GM12872 (cell line): Measurements from ENCODE around the gene CYLD.
A peak's percentile ranks its signal among the peaks of the same experiment; 100 is the strongest.

Source experiments
- TF ChIP-seq, protein P1 (sequence below): IDR thresholded peaks from 3 replicates; pipeline ENCODE4 v1.5.1; 2011; ENCODE audit warnings: low read depth, mild to moderate bottlenecking, low read length, moderate library complexity; ENCODE audit not compliant: insufficient read depth

CYLD gene

DNA sequence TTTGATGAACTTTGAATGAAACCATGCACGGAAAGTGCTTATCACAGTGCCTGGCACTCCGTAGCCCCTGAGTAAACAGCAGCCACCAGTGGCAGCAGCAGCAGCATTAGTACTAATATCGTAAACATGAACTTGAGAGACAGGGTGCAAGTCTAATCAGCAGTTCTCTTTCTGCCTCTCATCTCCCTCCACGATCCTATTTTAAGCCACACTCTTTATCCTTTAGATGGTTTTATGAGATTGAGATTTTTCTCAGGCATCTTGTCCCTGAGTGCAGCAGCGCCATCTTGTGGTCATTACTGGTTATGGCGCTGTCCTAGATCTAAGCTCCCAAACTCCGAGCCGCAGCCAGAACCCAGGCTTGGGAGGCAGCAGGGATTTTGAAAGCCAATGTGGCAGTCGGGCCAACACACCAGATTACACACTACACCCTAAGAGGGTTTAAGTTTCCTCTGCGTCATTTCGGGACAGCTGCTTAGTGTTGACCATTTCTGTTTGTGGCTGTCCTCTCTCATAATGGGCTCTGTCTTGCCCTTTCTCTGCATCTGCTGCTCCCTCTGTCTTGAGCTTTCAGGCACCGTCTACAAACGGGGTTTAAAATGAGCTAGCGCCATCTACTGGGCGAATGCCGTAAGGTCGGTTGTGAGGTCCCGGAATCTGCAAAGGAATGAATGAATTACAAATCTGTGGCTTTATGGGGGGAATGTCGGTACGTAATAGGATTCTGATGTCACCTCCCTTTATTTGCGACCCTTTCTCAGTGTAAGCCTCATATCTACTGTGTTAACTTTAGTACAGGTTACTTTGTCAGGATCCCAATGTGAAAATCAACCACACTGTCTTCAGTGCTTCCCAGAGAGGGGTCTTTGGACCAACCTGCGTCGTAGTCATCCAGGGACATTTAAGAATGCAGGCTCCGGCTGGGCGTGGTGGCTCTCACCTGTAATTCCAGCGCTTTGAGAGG, 64.5 kb downstream of the CYLD start:
- TF ChIP-seq, protein P1, sequence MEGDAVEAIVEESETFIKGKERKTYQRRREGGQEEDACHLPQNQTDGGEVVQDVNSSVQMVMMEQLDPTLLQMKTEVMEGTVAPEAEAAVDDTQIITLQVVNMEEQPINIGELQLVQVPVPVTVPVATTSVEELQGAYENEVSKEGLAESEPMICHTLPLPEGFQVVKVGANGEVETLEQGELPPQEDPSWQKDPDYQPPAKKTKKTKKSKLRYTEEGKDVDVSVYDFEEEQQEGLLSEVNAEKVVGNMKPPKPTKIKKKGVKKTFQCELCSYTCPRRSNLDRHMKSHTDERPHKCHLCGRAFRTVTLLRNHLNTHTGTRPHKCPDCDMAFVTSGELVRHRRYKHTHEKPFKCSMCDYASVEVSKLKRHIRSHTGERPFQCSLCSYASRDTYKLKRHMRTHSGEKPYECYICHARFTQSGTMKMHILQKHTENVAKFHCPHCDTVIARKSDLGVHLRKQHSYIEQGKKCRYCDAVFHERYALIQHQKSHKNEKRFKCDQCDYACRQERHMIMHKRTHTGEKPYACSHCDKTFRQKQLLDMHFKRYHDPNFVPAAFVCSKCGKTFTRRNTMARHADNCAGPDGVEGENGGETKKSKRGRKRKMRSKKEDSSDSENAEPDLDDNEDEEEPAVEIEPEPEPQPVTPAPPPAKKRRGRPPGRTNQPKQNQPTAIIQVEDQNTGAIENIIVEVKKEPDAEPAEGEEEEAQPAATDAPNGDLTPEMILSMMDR: peak; percentile 82

DNA sequence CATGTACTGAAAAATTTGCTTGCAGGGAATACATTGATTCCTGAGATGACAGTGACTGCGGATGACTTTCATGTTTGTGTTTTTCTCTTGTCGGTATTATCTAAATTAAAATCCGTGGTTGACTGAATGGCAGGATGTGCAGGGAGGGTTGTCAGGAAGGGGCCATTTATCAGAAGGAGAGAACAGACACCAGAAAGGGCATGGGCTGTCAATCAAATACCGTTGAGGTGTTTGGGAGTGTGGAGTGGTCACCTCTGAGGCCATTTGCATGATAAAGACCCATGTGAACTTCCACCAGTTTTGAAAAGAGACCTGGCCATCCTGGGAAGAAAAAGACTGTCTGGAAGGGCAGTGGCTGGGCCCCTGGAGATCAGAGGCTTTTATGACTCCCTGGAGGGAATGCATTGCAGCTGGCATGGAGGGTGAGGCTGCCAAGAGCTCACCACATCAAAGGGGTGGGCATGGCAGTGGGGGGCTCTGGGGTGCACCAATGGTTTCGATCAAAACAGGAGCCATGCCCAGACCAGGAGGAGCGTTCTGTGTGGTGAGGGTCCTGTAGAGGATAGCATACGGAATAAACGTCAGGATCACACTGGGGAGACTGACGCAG, 67.1 kb downstream of the CYLD start:
- TF ChIP-seq, protein P1: no peak

DNA sequence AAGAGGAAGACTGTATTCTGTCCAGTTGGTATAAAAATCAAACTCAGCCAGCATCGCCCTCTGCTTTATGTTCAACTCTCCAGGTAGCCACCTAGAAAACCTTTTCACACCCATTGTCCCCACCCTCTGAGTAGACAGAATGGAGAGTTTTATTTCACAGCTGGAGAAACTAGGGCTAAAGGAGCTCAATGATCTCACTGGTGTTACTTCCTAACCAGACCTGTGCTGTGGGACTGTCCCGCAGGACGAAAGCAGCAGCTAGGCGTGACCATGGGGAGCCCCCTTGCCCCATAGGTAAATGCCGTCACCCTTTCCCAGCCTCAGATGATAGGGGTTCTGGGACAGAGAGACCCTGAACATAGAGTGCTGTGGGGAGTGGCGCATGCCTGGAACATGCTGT, 67.7 kb downstream of the CYLD start:
- TF ChIP-seq, protein P1: no peak

DNA sequence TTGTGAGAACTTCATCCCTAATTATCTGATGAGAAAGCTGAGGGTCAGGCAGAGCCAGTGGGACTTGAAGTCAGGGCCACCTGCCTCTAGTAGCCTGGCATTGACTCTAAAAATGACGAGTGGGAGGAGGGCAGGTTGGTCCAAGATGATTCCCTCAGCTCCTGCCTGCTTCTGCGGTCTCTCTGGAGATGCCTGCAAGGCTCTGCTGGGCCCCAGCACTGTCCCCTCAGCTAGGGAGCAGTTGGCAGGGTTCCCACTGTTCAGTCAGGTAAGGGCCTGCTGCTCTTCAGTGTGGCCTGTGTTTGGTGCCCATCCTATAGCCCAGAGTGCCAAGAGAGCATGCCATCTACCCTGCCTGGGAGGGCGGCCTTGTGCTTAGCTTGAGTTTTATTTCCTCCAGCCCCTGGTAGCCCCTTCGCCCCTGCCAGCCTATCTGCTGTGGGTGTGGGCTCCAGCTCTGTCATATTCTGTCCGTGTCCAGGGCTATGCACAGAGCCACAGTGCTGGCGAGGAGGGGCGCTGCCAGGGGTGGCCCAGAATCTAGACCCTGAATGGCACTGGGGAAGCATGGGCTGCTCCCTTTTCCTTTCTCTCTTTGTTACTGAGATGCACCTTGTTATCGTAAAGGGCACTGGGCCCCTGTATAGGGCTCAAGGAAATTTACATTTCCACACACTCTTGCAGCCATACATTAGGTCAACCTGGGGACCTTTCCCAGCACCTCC, 68.5 kb downstream of the CYLD start:
- TF ChIP-seq, protein P1: no peak

DNA sequence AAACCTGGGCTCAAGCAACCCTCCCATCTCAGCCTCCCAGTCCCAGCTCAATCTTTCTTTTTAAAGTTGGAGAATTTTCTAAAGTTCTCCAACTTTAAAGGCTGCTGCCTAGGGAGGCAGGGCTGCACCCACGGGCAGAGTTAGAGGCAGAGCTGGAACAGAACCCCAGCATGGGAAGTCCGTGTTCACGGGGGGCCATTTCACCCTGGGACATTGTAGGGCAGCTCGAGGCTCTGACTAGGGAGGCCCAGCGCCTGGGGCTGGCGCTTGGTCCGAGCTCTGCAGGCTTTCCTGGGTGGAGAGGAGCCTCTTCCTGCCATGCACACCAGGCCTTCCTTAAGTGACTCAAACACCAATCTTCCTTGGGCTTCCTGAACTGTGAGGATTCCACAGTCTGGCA, 70.2 kb downstream of the CYLD start:
- TF ChIP-seq, protein P1: no peak

DNA sequence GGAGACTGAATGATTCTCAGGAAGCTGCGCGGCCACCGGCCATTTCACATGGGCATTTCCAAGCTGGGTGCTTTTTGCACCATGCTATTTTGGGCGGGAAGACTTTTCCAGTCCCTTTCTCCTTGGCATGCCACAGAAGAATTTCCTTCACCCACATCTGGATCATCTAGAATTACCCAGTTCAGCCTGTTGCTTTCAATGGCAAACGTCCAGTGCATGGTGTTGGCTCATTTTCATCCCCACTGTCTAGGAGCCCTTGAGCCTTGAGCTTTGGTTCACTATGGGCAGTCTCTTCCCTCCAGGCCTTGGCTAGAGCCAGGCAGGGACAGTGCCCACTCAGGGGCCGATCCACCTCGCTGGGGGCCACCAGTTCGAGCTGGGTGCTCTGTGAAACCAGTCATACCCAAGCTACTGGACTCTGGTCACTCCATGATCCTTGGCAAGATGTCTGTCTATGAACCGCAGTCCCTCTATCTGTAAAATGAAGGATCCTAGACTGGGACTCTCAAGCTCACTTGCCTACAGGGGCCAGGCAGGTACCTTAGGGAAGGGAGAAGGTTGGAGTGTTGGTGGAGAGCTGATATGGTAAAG, 71.1 kb downstream of the CYLD start:
- TF ChIP-seq, protein P1: no peak

DNA sequence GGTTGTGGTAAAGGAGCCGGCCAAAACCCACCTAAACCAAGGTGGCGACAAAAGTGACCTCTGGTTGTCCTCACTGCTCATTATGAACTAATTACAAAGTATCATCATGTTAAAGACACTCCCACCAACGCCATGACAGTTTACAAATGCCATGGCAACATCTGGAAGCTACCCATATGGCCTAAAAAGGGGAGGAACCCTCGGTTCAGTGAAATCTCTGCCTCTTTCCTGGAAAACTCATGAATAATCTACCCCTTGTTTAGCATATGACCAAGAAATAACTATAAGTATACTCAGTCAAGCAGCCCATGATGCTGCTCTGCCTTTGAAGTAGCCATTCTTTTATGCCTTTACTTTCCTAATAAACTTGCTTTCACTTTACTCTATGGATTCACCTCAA, 72.2 kb downstream of the CYLD start:
- TF ChIP-seq, protein P1: no peak
